GM20431 (cell line): ENCODE results near the gene NUP62.
"Not testable (repeated sequence)": the region's sequence is repeated elsewhere in the genome, so short reads cannot be mapped to it uniquely, and the experiment has no call there.

Experiments
- in situ Hi-C: fragments of 300-500 bp; cut with MseI, MboI; formaldehyde crosslinking; loops from one replicate; pipeline ENCODE4 v1.15.0; 2020; ENCODE audit warnings: low sequenced_read_pairs; ENCODE audit not compliant: unreplicated experiment

The NUP62 gene

GRCh38 chr19:49952906-49953305, 23.6 kb upstream of the NUP62 start:
- in situ Hi-C loops = no loop called here

GRCh38 chr19:49952479-49952836, 23.2 kb upstream of the NUP62 start:
- in situ Hi-C loops = no loop called here

- in situ Hi-C loops = no loop called here
These were observed 22.6 kb upstream of the NUP62 start for GRCh38 chr19:49951806-49952478.

- in situ Hi-C loops = no loop called here
These were observed 21.7 kb upstream of the NUP62 start for GRCh38 chr19:49950956-49951526.

GRCh38 chr19:49950590-49950948, 21.3 kb upstream of the NUP62 start:
- in situ Hi-C loops = no loop called here

GRCh38 chr19:49949742-49950589, 20.7 kb upstream of the NUP62 start:
- in situ Hi-C loops = no loop called here

- in situ Hi-C loops = no loop called here
These were observed 17.1 kb upstream of the NUP62 start for GRCh38 chr19:49946415-49946814.

- in situ Hi-C loops = not testable (repeated sequence)
These were observed 15.3 kb upstream of the NUP62 start for GRCh38 chr19:49944567-49944966.

- in situ Hi-C loops = no loop called here
These were observed 11.1 kb upstream of the NUP62 start for GRCh38 chr19:49940482-49940791.

GRCh38 chr19:49939721-49940481, 10.6 kb upstream of the NUP62 start:
- in situ Hi-C loops = no loop called here

GRCh38 chr19:49938662-49939061, 9.4 kb upstream of the NUP62 start:
- in situ Hi-C loops = no loop called here

- in situ Hi-C loops = no loop called here
These were observed 8.6 kb upstream of the NUP62 start for GRCh38 chr19:49937750-49938381.

- in situ Hi-C loops = no loop called here
These were observed 7.2 kb upstream of the NUP62 start for GRCh38 chr19:49936549-49936948.

GRCh38 chr19:49933643-49934042, 4.3 kb upstream of the NUP62 start:
- in situ Hi-C loops = no loop called here

- in situ Hi-C loops = no loop called here
These were observed 3.4 kb upstream of the NUP62 start for GRCh38 chr19:49932731-49933131.

GRCh38 chr19:49932041-49932451, 2.7 kb upstream of the NUP62 start:
- in situ Hi-C loops = no loop called here

GRCh38 chr19:49931293-49932040, 2.2 kb upstream of the NUP62 start:
- in situ Hi-C loops = no loop called here

- in situ Hi-C loops = no loop called here
These were observed 1.2 kb upstream of the NUP62 start for GRCh38 chr19:49930483-49931011.
